Right atrium auricular region (tissue), 2 donors: Measurements from ENCODE around the gene LSP1. TPM values are rescaled to one million over a fixed set of nuclear protein-coding genes. Genes with fewer than 3 reads are reported as not detected.

Experiments used
- DNase-seq: peaks from one replicate; pipeline ENCODE4 v3.0.0-alpha.2; 2019; ENCODE audit warnings: low spot score
- H3K27ac ChIP-seq, 2 donors: fragments of 200-600 bp; sonication (generic); 1 replicate in 1 of 2; 2 replicates in 1 of 2; pipeline ENCODE4 v1.5.1; 2016 to 2019
- H3K27me3 ChIP-seq, 2 donors: fragments of 200-600 bp; sonication (generic); one replicate each; pipeline versions ENCODE4 v1.5.1 to v1.6.0; 2017 to 2019
- H3K36me3 ChIP-seq: fragments of 200-600 bp; sonication (generic); one replicate; pipeline ENCODE4 v1.5.1; 2016
- H3K4me1 ChIP-seq, 2 donors: fragments of 200-600 bp; sonication (generic); one replicate each; pipeline versions ENCODE4 v1.5.1 to v1.6.0; 2017 to 2019
- H3K4me3 ChIP-seq, 2 donors: fragments of 200-600 bp; sonication (generic); 1 replicate in 1 of 2; 2 replicates in 1 of 2; pipeline ENCODE4 v1.5.1; 2017 to 2019; ENCODE audit warnings: mild to moderate bottlenecking in 1 of 2, moderate library complexity in 1 of 2
- H3K9me3 ChIP-seq, 2 donors: fragments of 200-600 bp; sonication (generic); one replicate each; pipeline ENCODE4 v1.5.1; 2019
- total RNA-seq, 2 donors: library from RNA; depleted of rRNA; stranded (reverse); fragments of >200 nt; gene quantifications; one replicate each; pipeline ENCODE4 v1.1.0, GENCODE V29; 2016
- TF ChIP-seq, protein P1 (sequence below), 2 donors: fragments of 200-600 bp; sonication (generic); IDR thresholded peaks; one replicate each; pipeline ENCODE4 v1.5.1; 2019; ENCODE audit warnings: antibody characterized with exemption in 2 of 2

The LSP1 gene
- total RNA-seq, 2 donors from 2014 or later: 7.9 to 12.1 TPM

DNA sequence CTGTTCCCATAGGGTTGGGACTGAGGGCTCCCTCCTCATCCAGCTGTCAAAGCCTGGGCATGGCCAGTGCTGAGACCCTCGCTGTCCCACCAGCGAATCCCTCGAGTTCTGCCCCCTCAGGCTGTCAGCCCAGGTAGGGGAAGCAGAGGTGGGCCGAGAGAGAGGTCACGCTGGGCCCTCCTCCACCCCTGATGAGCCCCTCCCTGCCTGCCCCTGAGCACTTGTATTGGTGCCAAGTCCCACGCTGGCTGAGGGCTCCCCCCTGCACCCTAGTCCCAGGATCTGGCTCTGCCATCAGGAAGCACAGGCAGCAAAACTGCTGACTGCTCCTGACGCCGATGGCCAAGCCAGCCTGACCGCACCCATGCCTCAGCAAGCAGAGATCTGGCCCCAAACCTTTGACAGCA lies 35.5 kb downstream of the LSP1 start:
- no peak for DNase-seq
- TF ChIP-seq, protein P1, sequence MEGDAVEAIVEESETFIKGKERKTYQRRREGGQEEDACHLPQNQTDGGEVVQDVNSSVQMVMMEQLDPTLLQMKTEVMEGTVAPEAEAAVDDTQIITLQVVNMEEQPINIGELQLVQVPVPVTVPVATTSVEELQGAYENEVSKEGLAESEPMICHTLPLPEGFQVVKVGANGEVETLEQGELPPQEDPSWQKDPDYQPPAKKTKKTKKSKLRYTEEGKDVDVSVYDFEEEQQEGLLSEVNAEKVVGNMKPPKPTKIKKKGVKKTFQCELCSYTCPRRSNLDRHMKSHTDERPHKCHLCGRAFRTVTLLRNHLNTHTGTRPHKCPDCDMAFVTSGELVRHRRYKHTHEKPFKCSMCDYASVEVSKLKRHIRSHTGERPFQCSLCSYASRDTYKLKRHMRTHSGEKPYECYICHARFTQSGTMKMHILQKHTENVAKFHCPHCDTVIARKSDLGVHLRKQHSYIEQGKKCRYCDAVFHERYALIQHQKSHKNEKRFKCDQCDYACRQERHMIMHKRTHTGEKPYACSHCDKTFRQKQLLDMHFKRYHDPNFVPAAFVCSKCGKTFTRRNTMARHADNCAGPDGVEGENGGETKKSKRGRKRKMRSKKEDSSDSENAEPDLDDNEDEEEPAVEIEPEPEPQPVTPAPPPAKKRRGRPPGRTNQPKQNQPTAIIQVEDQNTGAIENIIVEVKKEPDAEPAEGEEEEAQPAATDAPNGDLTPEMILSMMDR (IDR thresholded peaks at IDR 0.05): no peak
- Histone ChIP-seq H3K27me3 (no peaks in the 10 kb centered on the region), H3K27ac (no peak overlapping the region), H3K36me3 (peaks cover 18% of the 10 kb centered on the region), H3K4me1 (peaks cover 0 to 6% of the 10 kb centered on the region in 2 donors), H3K9me3 (no peaks in the 10 kb centered on the region), H3K4me3 (no peak overlapping the region)

DNA sequence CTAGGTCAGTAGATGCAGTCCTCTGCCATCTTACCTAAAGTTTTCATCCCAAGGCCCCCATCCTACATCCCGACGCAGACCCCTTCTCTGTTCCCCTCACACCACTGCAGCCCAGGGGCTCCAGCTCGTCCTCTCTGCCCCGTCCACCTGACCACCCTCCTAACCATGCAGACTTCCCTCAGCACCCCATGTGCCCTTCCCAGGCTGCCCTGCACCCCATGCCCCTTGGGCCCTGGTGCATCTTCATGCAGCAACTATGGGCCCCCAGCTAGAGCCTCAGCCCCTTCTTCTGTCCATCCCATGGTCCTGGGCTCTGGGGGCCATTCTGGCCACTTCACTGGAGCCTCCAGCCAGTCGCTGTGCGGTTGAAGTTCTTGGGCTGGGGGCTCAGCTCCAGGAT lies 35.9 kb downstream of the LSP1 start:
- TF ChIP-seq, protein P1 (IDR thresholded peaks at IDR 0.05): no peak
- DNase-seq: no peak
- Histone ChIP-seq H3K27me3 (no peaks in the 10 kb centered on the region), H3K4me3 (no peak overlapping the region), H3K4me1 (peaks cover 0 to 6% of the 10 kb centered on the region in 2 donors), H3K27ac (no peak overlapping the region), H3K36me3 (peaks cover 18% of the 10 kb centered on the region), H3K9me3 (no peaks in the 10 kb centered on the region)

DNA sequence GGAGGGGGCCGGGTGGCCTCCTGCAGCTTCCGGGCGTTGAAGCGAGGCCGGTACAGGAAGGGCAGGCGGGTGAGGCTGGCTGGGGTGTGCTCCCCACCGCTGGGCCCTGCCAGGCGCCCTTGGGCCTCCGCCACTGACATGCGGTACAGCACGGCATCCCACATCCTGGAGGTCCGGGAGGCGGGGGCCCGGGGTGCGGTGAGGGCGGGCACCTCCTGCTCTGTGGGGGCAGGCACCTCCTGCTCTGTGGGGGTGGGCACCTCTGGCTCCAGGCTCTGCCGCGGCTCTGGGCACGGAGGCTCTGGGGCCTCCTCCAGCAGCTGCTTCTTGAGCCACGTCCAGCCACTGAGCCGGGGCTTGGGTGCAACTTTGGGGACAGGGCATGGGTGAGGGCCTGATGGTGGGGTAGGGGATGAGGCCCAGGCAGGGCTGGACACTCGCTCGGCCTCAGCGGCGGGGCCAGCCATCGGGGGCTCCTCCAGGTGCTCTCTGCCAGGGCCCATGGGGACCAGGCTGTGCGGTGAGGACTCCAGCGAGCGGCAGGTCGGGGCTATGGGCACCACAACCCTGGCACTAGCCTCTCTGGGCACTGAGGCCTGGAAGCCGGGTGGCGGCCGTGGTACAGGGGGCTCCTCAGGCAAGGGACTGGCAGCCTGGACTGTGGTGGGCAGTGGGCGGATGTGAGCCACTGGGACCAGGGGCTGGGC lies 36.5 kb downstream of the LSP1 start:
- DNase-seq: no peak
- H3K4me3 ChIP-seq: no peak overlapping the region
- H3K4me1 ChIP-seq: peaks cover 0 to 6% of the 10 kb centered on the region in 2 donors
- H3K36me3 ChIP-seq: peaks cover 18% of the 10 kb centered on the region
- TF ChIP-seq, protein P1 (IDR thresholded peaks at IDR 0.05): no peak
- no peaks in the 10 kb centered on the region for H3K27me3 ChIP-seq
- no peaks in the 10 kb centered on the region for H3K9me3 ChIP-seq
- H3K27ac ChIP-seq: no peak overlapping the region

DNA sequence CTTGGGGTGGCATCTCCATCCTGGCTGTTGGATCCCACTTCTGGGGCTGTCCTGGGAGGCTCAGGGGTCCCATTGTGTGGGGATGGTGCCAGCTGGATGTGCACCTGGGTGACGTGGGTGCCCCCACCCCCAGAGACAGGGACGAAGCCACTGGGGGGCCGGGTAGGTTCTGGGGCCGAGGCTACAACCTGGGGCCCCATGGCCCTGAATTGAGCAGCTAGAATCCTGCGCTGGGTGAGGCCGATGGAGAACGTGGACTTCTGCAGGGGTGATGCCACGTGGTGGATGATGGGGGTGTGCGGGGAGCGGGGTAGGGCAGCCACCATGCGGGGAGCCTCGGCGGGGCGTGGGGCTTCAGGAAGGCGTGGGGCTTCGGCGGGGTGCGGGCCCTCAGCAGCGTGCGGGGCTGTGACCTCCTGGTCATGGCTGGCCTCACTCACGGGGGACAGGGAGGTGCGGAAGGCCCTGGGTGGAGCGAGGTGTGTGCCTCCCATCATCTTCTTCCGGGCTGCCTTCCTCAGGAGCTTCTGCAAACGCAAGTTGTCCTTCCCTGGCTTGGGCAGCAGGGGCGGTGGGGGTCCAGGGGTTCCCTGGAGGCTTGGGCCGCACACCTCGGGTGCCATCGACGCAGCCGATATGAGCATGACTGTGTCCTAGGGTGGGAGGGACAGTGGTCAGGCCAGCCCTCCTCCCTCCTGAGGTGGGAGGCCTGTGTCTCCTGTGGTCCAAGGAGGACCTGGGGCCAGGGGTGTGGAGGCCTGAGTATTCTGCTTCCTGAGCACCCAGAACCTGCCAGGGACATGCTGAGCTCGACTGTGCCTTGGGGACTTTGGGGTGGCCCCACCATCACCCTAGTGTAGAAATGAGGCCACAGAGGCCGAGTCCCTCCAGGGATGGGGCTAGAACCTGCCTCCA lies 37.3 kb downstream of the LSP1 start:
- H3K27ac ChIP-seq: no peak overlapping the region
- H3K4me1 ChIP-seq: peaks cover 0 to 6% of the 10 kb centered on the region in 2 donors
- no peaks in the 10 kb centered on the region for H3K9me3 ChIP-seq
- DNase-seq: no peak
- H3K36me3 ChIP-seq: peaks cover 11% of the 10 kb centered on the region
- H3K4me3 ChIP-seq: no peak overlapping the region
- no peaks in the 10 kb centered on the region for H3K27me3 ChIP-seq
- TF ChIP-seq, protein P1 (IDR thresholded peaks at IDR 0.05): no peak

DNA sequence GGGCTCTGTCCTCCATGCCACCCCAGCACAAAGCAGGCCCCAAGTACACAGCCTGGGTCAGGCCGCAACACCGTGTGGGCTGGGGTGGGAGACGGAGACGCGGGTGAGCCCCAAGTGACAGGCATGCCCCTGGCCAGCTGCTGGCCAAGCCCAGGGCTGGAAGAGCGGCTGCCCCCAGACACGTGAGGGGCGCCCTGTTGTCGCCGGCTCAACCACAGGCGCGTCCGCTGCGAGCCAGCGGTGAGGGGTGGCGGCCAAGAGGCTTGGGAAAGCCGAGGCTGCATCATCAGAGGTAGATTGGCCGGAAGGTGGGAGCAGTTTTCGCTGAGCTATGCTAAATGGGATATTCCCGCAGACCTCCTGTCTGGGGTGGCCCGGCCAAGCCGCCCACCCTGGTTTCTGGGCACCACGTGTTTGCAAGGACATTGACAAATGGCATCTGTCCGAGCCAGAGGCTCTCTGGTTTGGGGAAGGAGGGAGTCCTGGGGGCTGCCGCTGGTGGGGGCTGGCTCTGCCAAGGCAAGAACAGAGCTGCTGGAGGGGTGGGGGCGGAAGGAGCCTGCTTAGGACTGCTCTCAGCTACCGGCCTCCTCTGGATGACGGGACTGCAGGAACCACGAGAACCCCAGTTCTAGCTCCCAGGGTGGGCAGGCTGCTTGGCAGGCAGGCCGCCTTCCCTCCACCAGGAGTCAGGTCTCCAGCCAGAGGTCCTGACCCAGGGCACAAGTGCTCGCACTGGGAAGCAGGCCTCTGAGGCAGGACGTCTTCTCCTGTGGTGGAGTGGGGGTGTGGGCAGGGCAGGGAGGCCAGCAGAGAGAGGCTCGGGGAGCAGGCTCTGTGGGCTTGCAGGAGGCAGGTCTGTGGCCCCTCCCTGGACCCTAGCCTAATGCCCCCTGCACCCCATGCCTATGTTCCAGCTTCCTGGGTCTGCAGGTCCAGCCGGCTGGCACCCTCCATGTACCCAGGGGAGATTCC lies 38.3 kb downstream of the LSP1 start:
- TF ChIP-seq, protein P1 (IDR thresholded peaks at IDR 0.05): no peak
- no peak overlapping the region for H3K4me3 ChIP-seq

More for the DNA sequence above, 38.3 kb downstream of the LSP1 start:
- H3K27ac ChIP-seq: no peak overlapping the region
- H3K4me1 ChIP-seq: peaks cover 0 to 6% of the 10 kb centered on the region in 2 donors
- DNase-seq: no peak
- H3K36me3 ChIP-seq: peaks cover 5% of the 10 kb centered on the region
- no peaks in the 10 kb centered on the region for H3K27me3 ChIP-seq
- no peaks in the 10 kb centered on the region for H3K9me3 ChIP-seq
